ENCODE measurements around the gene OARD1. TPM values are rescaled to one million over a fixed set of nuclear protein-coding genes. Genes with fewer than 3 reads are reported as not detected.

OARD1 gene
- total RNA-seq, 4 donors from 2014 or later = 14.3 to 20.2 (median 15.1) TPM

DNA sequence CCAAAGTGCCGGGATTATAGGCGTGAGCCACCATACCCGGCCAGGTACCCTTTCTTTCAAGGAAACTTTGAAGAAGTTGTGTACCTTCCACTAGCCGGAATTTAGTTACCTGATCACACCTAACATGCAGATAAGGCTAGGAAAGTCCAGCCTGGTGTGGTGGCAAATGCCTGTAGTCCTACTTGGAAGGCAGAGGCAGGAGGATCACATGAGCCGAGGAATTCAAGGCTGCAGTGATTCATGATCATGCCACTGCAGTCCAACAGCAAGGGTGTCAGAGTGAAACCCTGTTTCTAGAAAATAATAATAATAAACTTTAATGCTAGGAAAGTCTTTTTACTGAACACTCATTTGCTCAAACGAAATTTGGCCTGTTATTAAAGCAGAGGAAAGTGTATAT lies 21.6 kb upstream of the OARD1 start:
- peak in 1 of 2 donors; percentile 42 for DNase-seq
- TF ChIP-seq POLR2A (IDR thresholded peaks at IDR 0.05) = no peak
- TF ChIP-seq, protein P1, sequence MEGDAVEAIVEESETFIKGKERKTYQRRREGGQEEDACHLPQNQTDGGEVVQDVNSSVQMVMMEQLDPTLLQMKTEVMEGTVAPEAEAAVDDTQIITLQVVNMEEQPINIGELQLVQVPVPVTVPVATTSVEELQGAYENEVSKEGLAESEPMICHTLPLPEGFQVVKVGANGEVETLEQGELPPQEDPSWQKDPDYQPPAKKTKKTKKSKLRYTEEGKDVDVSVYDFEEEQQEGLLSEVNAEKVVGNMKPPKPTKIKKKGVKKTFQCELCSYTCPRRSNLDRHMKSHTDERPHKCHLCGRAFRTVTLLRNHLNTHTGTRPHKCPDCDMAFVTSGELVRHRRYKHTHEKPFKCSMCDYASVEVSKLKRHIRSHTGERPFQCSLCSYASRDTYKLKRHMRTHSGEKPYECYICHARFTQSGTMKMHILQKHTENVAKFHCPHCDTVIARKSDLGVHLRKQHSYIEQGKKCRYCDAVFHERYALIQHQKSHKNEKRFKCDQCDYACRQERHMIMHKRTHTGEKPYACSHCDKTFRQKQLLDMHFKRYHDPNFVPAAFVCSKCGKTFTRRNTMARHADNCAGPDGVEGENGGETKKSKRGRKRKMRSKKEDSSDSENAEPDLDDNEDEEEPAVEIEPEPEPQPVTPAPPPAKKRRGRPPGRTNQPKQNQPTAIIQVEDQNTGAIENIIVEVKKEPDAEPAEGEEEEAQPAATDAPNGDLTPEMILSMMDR (IDR thresholded peaks at IDR 0.05 in 4 of 5, conservative IDR thresholded peaks at IDR 0.05 in 1 of 5) = no peak
- in situ Hi-C loops (cut with MboI; ENCODE audit: low sequenced_read_pairs in 4 of 4) = no loop called here
- Histone ChIP-seq H3K9me3 (no peaks in the 10 kb centered on the region), H3K4me1 (peaks cover 10 to 13% of the 10 kb centered on the region in 2 donors), H3K36me3 (peaks cover 0 to 90% of the 10 kb centered on the region in 2 donors), H3K27me3 (no peaks in the 10 kb centered on the region), H3K4me3 (no peak overlapping the region), H3K27ac (peak overlapping the region in 1 of 4 donors; percentile 44)
- ATAC-seq = peak; percentile 66 to 85
- intact Hi-C loops (cut with DNase I; ENCODE audit: low total_unique reads) = loop anchor here (5.0 kb wide), 1 partner anchor 224 kb away; no protein-coding TSS in a partner anchor

DNA sequence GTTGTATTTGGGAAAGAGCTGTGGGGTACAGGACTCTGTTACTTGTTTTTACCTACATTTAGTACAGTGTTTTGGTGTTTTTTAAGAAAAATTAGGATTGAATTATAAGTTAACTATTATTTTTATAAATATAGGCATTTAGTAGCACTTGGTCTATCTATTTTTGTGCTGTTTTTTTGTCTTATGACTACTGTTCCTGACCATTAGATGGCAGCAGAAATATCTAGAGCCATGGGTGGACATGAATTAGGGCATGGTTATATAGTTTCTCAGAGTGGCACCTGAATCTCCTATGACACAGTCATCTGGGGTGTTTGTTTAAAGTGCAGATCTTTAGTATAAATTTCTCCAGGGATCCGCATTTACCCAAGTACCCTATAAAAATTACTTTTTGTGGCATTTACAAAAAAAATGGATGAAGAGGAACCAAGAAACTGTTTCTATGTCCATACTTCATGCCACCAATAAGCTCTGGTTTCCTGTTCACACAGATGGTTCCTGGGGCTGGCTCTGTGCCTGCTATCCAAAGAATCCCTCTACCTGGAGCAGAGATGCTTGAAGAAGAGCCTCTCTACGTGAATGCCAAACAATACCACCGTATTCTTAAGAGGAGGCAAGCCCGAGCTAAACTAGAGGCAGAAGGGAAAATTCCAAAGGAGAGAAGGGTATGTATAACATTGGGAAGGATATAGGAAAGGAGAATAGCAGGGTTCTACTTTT lies 20.4 kb upstream of the OARD1 start:
- intact Hi-C loops (cut with DNase I; ENCODE audit: low total_unique reads) = loop anchor here (5.0 kb wide), 1 partner anchor 225 kb away; no protein-coding TSS in a partner anchor
- H3K27me3 ChIP-seq = no peaks in the 10 kb centered on the region
- H3K4me3 ChIP-seq = no peak overlapping the region
- H3K9me3 ChIP-seq = no peaks in the 10 kb centered on the region
- ATAC-seq = no peak
- no peak for TF ChIP-seq POLR2A (IDR thresholded peaks at IDR 0.05)
- TF ChIP-seq, protein P1 (IDR thresholded peaks at IDR 0.05 in 4 of 5, conservative IDR thresholded peaks at IDR 0.05 in 1 of 5) = no peak
- DNase-seq = no peak
- H3K27ac ChIP-seq = no peak overlapping the region
- H3K4me1 ChIP-seq = peaks cover 0 to 1% of the 10 kb centered on the region in 2 donors
- H3K36me3 ChIP-seq = peaks cover 0 to 80% of the 10 kb centered on the region in 2 donors
- in situ Hi-C loops (cut with MboI; ENCODE audit: low sequenced_read_pairs in 4 of 4) = no loop called here

DNA sequence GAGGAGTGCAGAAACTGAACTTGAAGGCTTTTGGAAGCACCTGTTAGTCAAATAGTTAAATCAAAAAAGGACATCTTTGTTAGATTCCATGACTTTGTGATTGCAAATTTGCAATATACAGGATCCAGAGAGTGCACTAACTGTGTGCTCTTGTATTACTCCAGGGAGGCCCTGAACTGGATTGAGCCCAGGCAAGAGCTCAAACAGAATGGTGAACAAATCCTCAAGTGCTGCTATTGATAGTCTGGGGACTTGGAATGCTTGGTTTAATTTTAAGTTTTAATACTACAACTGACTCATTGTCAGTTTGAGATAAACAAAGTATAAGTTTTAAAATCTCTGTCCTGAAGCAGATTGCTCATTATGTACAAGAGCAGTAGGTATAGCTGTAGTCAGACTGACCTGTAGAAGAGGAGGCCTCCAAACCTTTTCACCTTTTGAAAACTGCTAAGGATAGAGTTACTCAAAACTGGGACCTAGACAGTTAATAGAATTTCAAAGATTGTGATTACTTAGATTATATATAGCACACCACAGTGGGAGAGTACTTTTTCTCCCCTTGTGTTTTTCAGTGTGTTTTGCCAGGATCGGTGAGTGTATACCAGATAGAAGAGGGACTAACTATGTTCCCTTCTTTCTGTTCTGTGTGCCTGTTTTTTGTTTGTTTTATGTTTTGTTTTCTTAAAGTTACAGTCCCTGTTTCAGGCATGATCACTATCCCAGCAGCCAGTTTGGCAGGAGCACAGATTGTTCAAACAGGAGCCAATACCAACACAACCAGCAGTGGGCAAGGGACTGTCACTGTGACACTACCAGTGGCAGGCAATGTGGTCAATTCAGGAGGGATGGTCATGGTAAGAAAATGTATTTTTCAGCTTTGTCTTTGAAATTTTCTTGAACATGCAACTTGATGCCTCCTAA lies 18.9 kb upstream of the OARD1 start:
- Histone ChIP-seq H3K27ac (no peak overlapping the region), H3K4me3 (no peak overlapping the region), H3K4me1 (no peaks in the 10 kb centered on the region), H3K27me3 (no peaks in the 10 kb centered on the region), H3K9me3 (no peaks in the 10 kb centered on the region), H3K36me3 (peaks cover 0 to 73% of the 10 kb centered on the region in 2 donors)
- in situ Hi-C loops (cut with MboI; ENCODE audit: low sequenced_read_pairs in 4 of 4) = no loop called here
- no peak for TF ChIP-seq POLR2A (IDR thresholded peaks at IDR 0.05)
- TF ChIP-seq, protein P1 (IDR thresholded peaks at IDR 0.05 in 4 of 5, conservative IDR thresholded peaks at IDR 0.05 in 1 of 5) = no peak
- DNase-seq = no peak
- ATAC-seq = no peak
- intact Hi-C loops (cut with DNase I; ENCODE audit: low total_unique reads) = loop anchor here (5.0 kb wide), 1 partner anchor 226 kb away; no protein-coding TSS in a partner anchor

DNA sequence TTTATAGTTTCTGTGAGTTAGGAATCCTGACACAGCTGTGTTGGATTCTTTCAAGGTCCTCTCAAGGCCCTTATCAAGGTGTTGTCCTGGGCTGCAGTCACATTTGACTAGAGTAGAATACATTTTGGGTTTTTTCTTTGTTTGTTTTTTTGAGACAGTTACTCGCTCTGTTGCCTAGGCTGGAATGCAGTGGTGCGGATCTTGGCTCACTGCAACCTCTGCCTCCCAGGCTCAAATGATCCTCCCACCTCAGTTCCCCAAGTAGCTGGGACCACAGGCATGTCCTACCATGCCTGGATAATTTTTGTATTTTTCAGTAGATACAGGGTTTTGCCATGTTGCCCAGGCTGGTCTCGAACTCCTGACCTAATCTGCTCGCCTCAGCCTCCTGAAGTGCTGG lies 16.3 kb upstream of the OARD1 start:
- Histone ChIP-seq H3K9me3 (no peaks in the 10 kb centered on the region), H3K4me1 (no peaks in the 10 kb centered on the region), H3K27ac (no peak overlapping the region), H3K27me3 (no peaks in the 10 kb centered on the region), H3K36me3 (peaks cover 0 to 73% of the 10 kb centered on the region in 2 donors), H3K4me3 (no peak overlapping the region)
- in situ Hi-C loops (cut with MboI; ENCODE audit: low sequenced_read_pairs in 4 of 4) (no loop called here), intact Hi-C loops (cut with DNase I; ENCODE audit: low total_unique reads) (no loop called here)
- TF ChIP-seq, protein P1 (IDR thresholded peaks at IDR 0.05 in 4 of 5, conservative IDR thresholded peaks at IDR 0.05 in 1 of 5) = no peak
- ATAC-seq (no peak), DNase-seq (no peak)
